Subcutaneous abdominal adipose tissue (tissue), 5 donors: Measurements from ENCODE around the gene CNPY4.

Source experiments
- H3K27ac ChIP-seq: one replicate; pipeline ENCODE4 v1.7.0; 2013; ENCODE audit warnings: low read depth, mild to moderate bottlenecking, inconsistent platforms, low read length, moderate library complexity
- H3K27me3 ChIP-seq, 5 donors: one replicate each; pipeline ENCODE4 v1.7.0; 2013; ENCODE audit warnings: low read length in 5 of 5, inconsistent platforms in 1 of 5; ENCODE audit not compliant: control insufficient read depth in 5 of 5, insufficient read depth in 4 of 5
- H3K36me3 ChIP-seq, 5 donors: one replicate each; pipeline ENCODE4 v1.7.0; 2013; ENCODE audit warnings: low read length in 5 of 5; ENCODE audit not compliant: control insufficient read depth in 5 of 5, insufficient read depth in 5 of 5
- H3K4me1 ChIP-seq, 5 donors: one replicate each; pipeline ENCODE4 v1.7.0; 2013; ENCODE audit warnings: low read length in 5 of 5, mild to moderate bottlenecking in 3 of 5, moderate library complexity in 1 of 5; ENCODE audit not compliant: control insufficient read depth in 5 of 5, insufficient read depth in 5 of 5
- H3K4me3 ChIP-seq, 5 donors: one replicate each; pipeline ENCODE4 v1.7.0; 2013; ENCODE audit warnings: low read length in 5 of 5, low read depth in 1 of 5
- H3K9ac ChIP-seq, 5 donors: one replicate each; pipeline ENCODE4 v1.7.0; 2013; ENCODE audit warnings: low read length in 5 of 5, mild to moderate bottlenecking in 4 of 5, moderate library complexity in 3 of 5
- H3K9me3 ChIP-seq, 5 donors: one replicate each; pipeline ENCODE4 v1.7.0; 2013; ENCODE audit warnings: low read length in 5 of 5; ENCODE audit not compliant: control insufficient read depth in 5 of 5
- donor health status: healthy.
- donor health status: healthy.
- donor health status: healthy.
- donor health status: healthy.
- donor health status: healthy.

The CNPY4 gene

GRCh38 chr7:100101016-100101862, 18.2 kb upstream of the CNPY4 start, which contains the start of the genes AP4M1 and MCM7:
AP4M1 (plus strand) TSS chr7:100101643; CDS start chr7:100101715, 72 bp downstream.
MCM7 (minus strand) TSS chr7:100101397; CDS start chr7:100101294, 103 bp downstream.
- H3K27me3 ChIP-seq, result no peaks in the 10 kb centered on the region
- peak within 1 kb of the TSS; percentile 63 to 85 (median 78) for H3K9ac ChIP-seq
- H3K4me3 ChIP-seq, result peak within 1 kb of the TSS; percentile 81 to 84 (median 81)
- no peaks in the 10 kb centered on the region for H3K9me3 ChIP-seq
- H3K36me3 ChIP-seq, result peaks cover 0 to 62% (median 53%) of the 10 kb centered on the region in 5 donors
- peak within 1 kb of the TSS; percentile 89 for H3K27ac ChIP-seq
- peaks cover 6 to 31% (median 26%) of the 10 kb centered on the region in 5 donors for H3K4me1 ChIP-seq

- Histone ChIP-seq H3K27me3 (no peaks in the 10 kb centered on the region), H3K4me3 (no peak overlapping the region), H3K27ac (no peak overlapping the region), H3K9ac (peak overlapping the region in 1 of 5 donors; percentile 39), H3K4me1 (peaks cover 6 to 31% (median 26%) of the 10 kb centered on the region in 5 donors), H3K9me3 (no peaks in the 10 kb centered on the region), H3K36me3 (peaks cover 0 to 63% (median 56%) of the 10 kb centered on the region in 5 donors)
Observed at GRCh38 chr7:100102950-100103840, 16.2 kb upstream of the CNPY4 start.

- Histone ChIP-seq H3K9ac (no peak overlapping the region), H3K4me1 (peaks cover 0 to 16% (median 12%) of the 10 kb centered on the region in 5 donors), H3K27me3 (no peaks in the 10 kb centered on the region), H3K9me3 (no peaks in the 10 kb centered on the region), H3K4me3 (no peak overlapping the region), H3K36me3 (peaks cover 0 to 69% (median 59%) of the 10 kb centered on the region in 5 donors), H3K27ac (no peak overlapping the region)
Observed at GRCh38 chr7:100105534-100105933, 13.9 kb upstream of the CNPY4 start.

DNA sequence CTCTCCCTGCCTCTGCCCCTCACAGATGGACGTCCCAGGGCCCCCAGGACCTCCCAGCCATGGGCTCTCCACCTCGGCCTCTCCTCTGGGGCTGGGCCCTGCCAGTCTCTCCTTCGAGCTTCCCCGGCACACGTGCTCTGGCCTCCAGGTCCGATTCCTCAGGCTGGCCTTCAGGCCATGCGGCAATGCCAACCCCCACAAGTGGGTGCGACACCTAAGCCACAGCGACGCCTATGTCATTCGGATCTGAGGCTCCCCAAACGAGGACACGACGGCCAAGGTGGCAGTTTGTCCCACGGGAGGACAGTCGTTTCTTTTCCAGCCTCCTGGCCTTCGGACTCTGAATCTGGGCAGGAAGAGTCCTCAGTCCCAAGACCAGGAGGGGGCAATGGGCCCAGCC, 12.8 kb upstream of the CNPY4 start:
- Histone ChIP-seq H3K27ac (no peak overlapping the region), H3K27me3 (no peaks in the 10 kb centered on the region), H3K9me3 (no peaks in the 10 kb centered on the region), H3K4me3 (no peak overlapping the region), H3K4me1 (peaks cover 0 to 10% (median 7%) of the 10 kb centered on the region in 5 donors), H3K9ac (no peak overlapping the region), H3K36me3 (peaks cover 0 to 80% (median 68%) of the 10 kb centered on the region in 5 donors)

GRCh38 chr7:100107125-100107737, 12.2 kb upstream of the CNPY4 start:
- H3K9me3 ChIP-seq, result no peaks in the 10 kb centered on the region
- H3K9ac ChIP-seq, result no peak overlapping the region
- peaks cover 0 to 5% (median 4%) of the 10 kb centered on the region in 5 donors for H3K4me1 ChIP-seq
- no peak overlapping the region for H3K4me3 ChIP-seq
- no peak overlapping the region for H3K27ac ChIP-seq
- peaks cover 0 to 86% (median 74%) of the 10 kb centered on the region in 5 donors for H3K36me3 ChIP-seq
- no peaks in the 10 kb centered on the region for H3K27me3 ChIP-seq

DNA sequence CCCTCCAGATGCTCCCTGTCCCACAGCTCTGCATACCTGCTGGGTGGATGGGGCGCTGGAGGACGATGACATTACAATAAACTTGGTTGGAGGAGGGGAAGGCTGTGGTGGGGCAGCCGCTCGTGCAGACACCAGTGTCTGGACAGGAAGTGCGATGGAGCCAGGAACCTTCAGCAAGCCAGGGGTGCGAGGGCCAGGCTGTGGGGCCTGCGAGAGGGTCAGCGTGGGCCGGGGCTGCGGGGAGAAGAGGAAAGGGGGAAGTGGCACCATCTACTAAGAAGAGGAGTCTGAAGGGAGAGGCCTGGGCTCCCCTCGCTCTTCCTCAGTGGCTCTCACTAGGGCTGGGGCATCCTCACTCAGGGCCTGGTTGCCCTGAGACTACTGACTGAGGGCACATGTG, 11.5 kb upstream of the CNPY4 start:
- no peaks in the 10 kb centered on the region for H3K27me3 ChIP-seq
- peaks cover 0 to 92% (median 77%) of the 10 kb centered on the region in 5 donors for H3K36me3 ChIP-seq
- no peak overlapping the region for H3K4me3 ChIP-seq
- H3K9me3 ChIP-seq, result no peaks in the 10 kb centered on the region
- no peak overlapping the region for H3K9ac ChIP-seq
- H3K27ac ChIP-seq, result no peak overlapping the region
- H3K4me1 ChIP-seq, result no peaks in the 10 kb centered on the region

GRCh38 chr7:100109521-100110163, 9.8 kb upstream of the CNPY4 start:
- H3K27me3 ChIP-seq, result no peaks in the 10 kb centered on the region
- peaks cover 0 to 91% (median 81%) of the 10 kb centered on the region in 5 donors for H3K36me3 ChIP-seq
- no peak overlapping the region for H3K27ac ChIP-seq
- no peaks in the 10 kb centered on the region for H3K9me3 ChIP-seq
- H3K4me1 ChIP-seq, result no peaks in the 10 kb centered on the region
- no peak overlapping the region for H3K4me3 ChIP-seq
- H3K9ac ChIP-seq, result no peak overlapping the region

- H3K9ac ChIP-seq, result no peak overlapping the region
- no peak overlapping the region for H3K27ac ChIP-seq
- H3K27me3 ChIP-seq, result no peaks in the 10 kb centered on the region
- H3K4me1 ChIP-seq, result no peaks in the 10 kb centered on the region
- no peak overlapping the region for H3K4me3 ChIP-seq
- peaks cover 0 to 76% (median 69%) of the 10 kb centered on the region in 5 donors for H3K36me3 ChIP-seq
- H3K9me3 ChIP-seq, result no peaks in the 10 kb centered on the region
Observed at GRCh38 chr7:100111156-100111555, 8.3 kb upstream of the CNPY4 start.

DNA sequence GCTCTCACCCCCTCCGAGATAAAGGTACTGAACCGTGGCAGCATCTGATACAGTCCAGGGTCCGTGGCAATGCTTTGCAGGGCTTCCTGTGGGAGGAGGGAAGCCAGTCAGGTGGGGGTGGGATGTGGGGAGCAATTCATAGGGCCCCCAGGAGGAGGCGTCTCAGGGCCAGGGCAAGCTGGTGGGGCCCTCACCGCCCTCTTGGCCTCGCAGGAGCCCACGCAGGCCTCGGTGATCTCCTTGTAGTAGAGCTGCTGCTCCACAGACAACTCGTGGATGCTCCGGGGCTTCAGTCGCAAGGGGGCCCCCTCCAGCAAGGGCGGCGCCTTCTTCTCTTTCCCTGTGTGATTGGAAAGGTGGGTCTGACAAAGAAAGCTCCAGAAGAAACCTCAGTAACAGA, 7.5 kb upstream of the CNPY4 start:
- peaks cover 0 to 69% (median 63%) of the 10 kb centered on the region in 5 donors for H3K36me3 ChIP-seq
- no peak overlapping the region for H3K27ac ChIP-seq
- H3K9ac ChIP-seq, result no peak overlapping the region
- no peak overlapping the region for H3K4me3 ChIP-seq
- H3K27me3 ChIP-seq, result no peaks in the 10 kb centered on the region
- H3K4me1 ChIP-seq, result no peaks in the 10 kb centered on the region
- H3K9me3 ChIP-seq, result no peaks in the 10 kb centered on the region
